Activated CD4-positive, alpha-beta T cell treated with anti-CD3 and anti-CD28 coated beads, Interleukin-2, amount 50 U/mL, for 1 hour (primary cell): ENCODE measurements around the gene USP31.
A peak's percentile ranks its signal among the peaks of the same experiment; 100 is the strongest.

ENCODE experiments used
- DNase-seq: peaks from one replicate; pipeline ENCODE4 v3.0.0-alpha.2; 2020

Gene USP31, protein sequence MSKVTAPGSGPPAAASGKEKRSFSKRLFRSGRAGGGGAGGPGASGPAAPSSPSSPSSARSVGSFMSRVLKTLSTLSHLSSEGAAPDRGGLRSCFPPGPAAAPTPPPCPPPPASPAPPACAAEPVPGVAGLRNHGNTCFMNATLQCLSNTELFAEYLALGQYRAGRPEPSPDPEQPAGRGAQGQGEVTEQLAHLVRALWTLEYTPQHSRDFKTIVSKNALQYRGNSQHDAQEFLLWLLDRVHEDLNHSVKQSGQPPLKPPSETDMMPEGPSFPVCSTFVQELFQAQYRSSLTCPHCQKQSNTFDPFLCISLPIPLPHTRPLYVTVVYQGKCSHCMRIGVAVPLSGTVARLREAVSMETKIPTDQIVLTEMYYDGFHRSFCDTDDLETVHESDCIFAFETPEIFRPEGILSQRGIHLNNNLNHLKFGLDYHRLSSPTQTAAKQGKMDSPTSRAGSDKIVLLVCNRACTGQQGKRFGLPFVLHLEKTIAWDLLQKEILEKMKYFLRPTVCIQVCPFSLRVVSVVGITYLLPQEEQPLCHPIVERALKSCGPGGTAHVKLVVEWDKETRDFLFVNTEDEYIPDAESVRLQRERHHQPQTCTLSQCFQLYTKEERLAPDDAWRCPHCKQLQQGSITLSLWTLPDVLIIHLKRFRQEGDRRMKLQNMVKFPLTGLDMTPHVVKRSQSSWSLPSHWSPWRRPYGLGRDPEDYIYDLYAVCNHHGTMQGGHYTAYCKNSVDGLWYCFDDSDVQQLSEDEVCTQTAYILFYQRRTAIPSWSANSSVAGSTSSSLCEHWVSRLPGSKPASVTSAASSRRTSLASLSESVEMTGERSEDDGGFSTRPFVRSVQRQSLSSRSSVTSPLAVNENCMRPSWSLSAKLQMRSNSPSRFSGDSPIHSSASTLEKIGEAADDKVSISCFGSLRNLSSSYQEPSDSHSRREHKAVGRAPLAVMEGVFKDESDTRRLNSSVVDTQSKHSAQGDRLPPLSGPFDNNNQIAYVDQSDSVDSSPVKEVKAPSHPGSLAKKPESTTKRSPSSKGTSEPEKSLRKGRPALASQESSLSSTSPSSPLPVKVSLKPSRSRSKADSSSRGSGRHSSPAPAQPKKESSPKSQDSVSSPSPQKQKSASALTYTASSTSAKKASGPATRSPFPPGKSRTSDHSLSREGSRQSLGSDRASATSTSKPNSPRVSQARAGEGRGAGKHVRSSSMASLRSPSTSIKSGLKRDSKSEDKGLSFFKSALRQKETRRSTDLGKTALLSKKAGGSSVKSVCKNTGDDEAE (N-terminal part only)

GRCh38 chr16:23149267-23149992, at the start of gene USP31:
USP31 (minus strand) TSS chr16:23149452; CDS start chr16:23149270, 182 bp downstream.
- DNase-seq, result peak; percentile 86

GRCh38 chr16:23196539-23196938, 47.3 kb upstream of the USP31 start:
- no peak for DNase-seq

DNA sequence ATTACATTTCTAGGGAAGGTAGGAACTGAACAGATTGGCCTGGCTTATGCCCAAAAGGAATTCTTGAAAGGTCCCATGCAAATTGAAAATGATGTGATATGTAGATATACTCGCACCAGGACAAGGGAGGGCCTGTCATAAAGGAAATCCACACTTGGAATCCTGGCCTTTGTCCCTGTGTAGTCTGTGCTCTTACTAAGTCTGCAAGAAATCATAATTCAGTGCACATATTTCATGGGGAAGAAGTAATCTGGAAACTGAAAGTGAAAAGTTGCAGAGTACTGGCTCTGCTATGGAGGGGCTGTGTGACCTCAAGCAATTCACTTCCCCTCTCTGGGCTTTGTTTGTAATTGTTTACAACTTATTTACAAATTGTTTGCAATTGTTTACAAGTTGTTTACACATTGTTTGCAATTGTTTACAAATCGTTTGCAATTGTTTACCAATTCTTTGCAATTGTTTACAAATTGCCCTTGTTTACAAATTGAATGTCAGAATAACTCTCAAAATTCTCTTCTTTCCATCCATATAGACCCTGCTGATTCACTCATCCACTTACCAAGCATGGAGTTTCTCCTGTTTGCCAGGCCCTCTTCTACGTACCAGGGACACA, 46.2 kb upstream of the USP31 start:
- no peak for DNase-seq

DNA sequence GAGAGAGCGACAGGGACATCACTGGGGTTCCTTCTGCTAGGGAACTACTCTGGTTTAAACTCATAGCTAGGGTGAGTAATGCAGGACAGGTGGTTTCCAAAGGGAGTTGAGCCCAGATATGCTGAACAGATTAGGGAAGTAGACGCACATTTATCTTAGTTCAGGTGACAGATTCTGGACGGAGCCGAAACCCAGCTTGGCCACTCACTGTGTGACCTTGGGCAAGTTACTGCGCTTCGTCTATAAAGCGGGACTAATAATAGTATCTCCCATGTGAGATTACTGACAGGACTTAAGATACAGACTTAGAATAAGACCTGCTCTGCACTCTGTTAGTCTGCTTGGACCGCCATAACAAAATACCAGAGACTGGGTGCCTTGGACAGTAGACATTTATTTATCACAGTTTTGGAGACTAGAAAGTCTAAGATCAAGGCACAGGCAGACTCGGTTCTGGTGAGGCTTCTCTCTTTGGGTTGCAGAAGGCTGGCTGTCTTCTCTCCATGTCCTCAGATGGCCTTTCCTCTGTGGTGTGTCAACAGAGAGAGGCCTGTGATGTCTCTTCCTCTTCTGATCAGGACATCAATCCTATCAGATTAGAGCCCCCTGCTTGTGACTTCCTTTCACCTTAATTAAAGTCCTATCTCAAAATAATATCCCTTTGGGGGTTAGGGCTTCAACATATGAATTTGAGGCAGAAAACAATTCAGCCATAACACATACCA, 45.4 kb upstream of the USP31 start:
- DNase-seq, result no peak

GRCh38 chr16:23188911-23189310, 39.7 kb upstream of the USP31 start:
- DNase-seq, result no peak

DNA sequence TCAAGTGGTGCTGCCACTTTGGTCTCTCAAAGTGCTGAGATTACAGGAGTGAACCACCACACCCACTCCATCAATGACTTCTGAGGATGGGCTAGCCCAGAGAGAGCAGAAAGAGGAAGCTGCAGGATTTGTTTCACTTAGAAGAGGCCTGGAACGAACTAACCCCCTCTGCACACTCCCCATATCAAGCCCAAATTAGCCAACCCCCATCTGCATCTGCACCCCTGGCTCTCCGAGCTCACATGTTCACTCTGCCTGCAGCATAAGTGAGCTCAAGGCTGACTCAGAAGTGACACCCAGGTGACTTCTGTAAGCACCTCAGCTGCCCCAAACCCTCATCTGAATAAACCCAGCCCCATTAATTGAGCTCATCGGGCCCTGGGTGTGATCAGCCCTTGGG, 38.1 kb upstream of the USP31 start:
- DNase-seq, result no peak

- DNase-seq, result no peak
Observed at GRCh38 chr16:23186171-23186570, 36.9 kb upstream of the USP31 start.

GRCh38 chr16:23185656-23186055, 36.4 kb upstream of the USP31 start:
- DNase-seq, result no peak

DNA sequence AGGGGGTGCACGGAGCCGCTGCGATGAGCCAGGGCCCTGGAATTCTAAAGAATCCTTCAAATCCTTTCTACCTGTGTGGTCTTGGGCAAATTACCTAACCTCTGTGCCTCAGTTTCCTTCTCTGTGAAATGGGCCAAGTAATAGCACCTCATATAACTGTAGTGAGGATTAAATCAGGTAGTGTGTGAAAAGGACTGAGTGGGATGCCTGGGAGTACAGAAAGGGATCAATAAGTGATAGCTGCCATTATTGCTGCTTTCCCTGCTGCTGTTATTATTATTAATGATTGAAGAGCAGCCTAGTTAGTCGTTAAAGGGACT, 34.3 kb upstream of the USP31 start:
- no peak for DNase-seq

DNA sequence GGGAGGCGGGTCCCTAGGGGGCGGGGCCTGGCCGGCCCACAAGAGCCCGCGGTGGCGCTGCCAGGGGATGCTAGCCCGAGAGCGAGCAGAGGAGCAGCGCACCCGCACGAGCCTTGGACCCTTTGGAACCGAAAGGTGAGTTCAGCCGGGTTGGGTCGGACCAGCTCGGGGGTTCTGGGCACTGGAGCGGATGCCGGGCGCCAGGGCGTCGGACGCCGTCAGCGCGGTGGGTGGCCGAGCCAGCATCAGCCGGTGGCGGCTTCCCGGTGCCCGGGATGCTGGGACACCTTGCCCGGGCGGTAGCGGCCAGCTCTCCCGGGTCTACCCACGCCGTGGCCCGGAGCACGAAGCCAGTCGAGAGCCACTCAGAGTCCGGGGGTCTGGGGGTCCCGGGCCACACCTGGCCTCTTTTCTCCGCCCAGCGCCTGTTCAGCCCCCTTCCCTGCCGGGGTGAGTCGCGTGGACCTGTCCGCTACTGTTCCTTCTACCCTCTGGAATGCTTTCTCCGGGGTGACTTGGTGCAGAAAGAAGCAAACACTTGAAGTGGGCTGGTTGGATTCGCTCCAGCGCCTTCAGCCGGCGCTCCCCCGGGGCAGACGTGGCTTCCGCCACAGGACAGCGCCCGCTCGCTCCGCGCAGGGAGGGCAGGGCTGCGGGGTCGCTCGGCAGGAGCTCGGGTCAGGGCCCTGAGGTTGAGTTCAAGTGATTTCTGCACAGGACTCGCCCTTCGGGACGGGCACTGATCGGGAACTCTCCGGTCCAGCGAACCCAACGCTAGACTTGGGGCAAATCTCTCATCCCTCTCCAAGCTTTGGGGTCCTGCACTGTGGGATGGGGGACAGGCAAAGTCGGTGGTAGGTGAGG, 33.7 kb upstream of the USP31 start, which contains the start of gene SCNN1G:
TSS of gene SCNN1G (plus strand) at position 67 of the 864 bp plus-strand sequence. CDS start 3,527 bp downstream, outside the sequence.
- DNase-seq, result no peak

GRCh38 chr16:23182206-23182678, 33.0 kb upstream of the USP31 start:
- DNase-seq, result peak; percentile 67

- no peak for DNase-seq
Observed at GRCh38 chr16:23181506-23181905, 32.3 kb upstream of the USP31 start.

DNA sequence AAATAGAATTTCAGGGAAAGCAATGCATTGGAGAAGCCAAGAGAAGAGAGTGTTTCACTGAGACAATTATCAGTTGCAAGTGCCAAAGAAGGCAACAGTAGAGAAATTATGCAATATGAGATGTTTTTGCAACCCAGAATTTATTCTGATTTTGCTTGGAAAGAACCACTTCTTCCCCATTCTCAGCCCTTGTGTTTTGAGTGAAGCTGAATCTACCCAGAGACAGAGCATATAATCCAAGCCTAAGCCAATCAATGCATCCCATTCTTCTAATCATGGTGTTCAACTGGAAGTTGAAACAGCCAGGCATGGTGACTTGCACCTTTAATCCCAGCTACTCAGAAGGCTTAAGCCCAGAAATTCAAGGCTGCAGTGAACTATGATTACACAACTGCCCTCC, 26.4 kb upstream of the USP31 start:
- no peak for DNase-seq

DNA sequence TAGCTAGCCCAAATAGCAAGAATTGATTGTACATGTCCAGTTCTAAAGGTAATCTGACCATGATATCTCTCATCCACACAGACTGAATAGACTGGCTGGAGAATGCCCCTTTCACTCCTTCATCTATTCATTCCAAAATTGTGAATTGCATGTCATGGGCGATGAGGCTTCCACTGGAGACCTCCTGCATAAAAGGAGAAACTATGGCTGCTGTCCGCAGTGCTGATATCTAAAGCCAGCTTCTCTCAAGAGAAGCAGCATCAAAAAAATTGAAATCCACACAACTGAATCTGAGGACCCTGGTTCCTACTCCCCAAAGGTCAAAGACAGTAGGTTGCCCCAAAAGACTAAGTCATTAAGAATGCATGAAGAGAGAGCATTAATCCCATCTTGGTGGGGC, 25.4 kb upstream of the USP31 start:
- no peak for DNase-seq

- DNase-seq, result no peak
Observed at GRCh38 chr16:23172994-23173393, 23.7 kb upstream of the USP31 start.

DNA sequence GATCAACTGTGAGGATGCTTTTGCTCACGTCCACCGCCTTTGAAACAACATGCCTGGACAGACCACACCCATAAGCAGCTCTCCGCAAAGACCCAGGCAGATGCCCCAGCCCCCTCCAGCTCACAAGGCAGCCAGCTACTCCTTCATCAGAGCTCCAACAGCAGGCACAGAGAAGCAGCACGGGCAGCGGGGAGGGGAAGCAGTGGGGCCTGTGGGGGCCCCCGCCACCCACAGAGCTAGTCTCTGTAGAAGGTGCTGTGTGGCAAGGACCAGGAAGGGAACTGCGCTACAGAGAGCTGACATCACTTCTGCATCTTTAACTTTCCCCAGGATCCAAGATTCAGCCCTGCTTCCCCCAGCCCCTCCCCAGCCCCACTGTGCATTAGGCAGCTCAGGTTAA, 23.3 kb upstream of the USP31 start:
- DNase-seq, result no peak

GRCh38 chr16:23164736-23165135, 15.5 kb upstream of the USP31 start:
- no peak for DNase-seq

- no peak for DNase-seq
Observed at GRCh38 chr16:23163921-23164320, 14.7 kb upstream of the USP31 start.

GRCh38 chr16:23160574-23160973, 11.3 kb upstream of the USP31 start:
- DNase-seq, result no peak

DNA sequence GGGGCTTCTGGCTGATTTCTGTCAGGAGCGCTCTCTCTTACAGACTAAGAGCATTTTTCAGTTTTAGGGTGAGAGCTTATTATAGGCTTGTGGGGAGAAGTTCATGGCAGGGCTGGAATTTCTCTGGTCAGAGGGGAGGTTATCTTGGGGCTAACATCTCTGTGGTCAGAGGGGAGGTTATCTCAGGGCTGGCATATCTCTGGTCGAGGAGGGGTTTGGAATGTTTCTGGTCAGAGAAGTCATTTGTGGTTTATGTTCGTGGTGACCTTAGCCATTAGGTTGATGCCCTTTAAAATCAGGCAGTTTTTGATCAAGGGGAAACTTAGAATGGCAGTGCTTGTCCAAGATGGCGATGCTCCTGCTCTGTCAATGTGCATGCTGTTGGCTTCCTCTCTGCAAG, 10.8 kb upstream of the USP31 start:
- DNase-seq, result no peak
